Measurements from ENCODE around the gene CDK14.
"Not testable (repeated sequence)": the region's sequence is repeated elsewhere in the genome, so short reads cannot be mapped to it uniquely, and the experiment has no call there.

DNA sequence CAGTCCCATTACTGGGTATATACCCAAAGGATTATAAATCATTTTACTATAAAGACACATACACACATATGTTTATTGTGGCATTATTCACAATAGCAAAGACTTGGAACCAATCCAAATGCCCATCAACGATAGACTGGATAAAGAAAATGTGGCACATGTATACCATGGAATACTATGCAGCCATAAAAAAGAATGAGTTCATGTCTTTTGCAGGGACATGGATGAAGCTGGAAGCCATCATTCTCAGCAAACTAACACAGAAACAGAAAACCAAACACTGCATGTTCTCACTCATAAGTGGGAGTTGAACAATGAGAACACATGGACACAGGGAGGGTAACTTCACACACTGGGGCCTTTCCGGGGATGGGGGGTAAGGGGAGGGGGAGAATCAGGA lies 219.4 kb downstream of the CDK14 start:
- TF ChIP-seq, protein P1, sequence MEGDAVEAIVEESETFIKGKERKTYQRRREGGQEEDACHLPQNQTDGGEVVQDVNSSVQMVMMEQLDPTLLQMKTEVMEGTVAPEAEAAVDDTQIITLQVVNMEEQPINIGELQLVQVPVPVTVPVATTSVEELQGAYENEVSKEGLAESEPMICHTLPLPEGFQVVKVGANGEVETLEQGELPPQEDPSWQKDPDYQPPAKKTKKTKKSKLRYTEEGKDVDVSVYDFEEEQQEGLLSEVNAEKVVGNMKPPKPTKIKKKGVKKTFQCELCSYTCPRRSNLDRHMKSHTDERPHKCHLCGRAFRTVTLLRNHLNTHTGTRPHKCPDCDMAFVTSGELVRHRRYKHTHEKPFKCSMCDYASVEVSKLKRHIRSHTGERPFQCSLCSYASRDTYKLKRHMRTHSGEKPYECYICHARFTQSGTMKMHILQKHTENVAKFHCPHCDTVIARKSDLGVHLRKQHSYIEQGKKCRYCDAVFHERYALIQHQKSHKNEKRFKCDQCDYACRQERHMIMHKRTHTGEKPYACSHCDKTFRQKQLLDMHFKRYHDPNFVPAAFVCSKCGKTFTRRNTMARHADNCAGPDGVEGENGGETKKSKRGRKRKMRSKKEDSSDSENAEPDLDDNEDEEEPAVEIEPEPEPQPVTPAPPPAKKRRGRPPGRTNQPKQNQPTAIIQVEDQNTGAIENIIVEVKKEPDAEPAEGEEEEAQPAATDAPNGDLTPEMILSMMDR (IDR thresholded peaks at IDR 0.05) = not testable (repeated sequence)
- not testable (repeated sequence) for TF ChIP-seq POLR2A (IDR thresholded peaks at IDR 0.05)
